ENCODE results near the gene MRPL28. TPM values are rescaled to one million over a fixed set of nuclear protein-coding genes. Genes with fewer than 3 reads are reported as not detected.
"Not testable (repeated sequence)": the region's sequence is repeated elsewhere in the genome, so short reads cannot be mapped to it uniquely, and the experiment has no call there.

The MRPL28 gene
- total and polyA plus RNA-seq, 2 donors from 2014 or later = 59.1 to 201 TPM

GRCh38 chr16:349211-349610 is 21.1 kb downstream of the MRPL28 start:
- intact Hi-C loops (cut with DNase I) = no loop called here
- H3K36me3 ChIP-seq (ENCODE audit: control insufficient read depth in 2 of 3, insufficient read depth in 3 of 3, low read length in 3 of 3) = peaks cover 0 to 9% (median 6%) of the 10 kb centered on the region in 3 donors
- no peaks in the 10 kb centered on the region for H3K27me3 ChIP-seq (ENCODE audit: control insufficient read depth, insufficient read depth, low read length)
- DNase-seq (peak in 3 of 5 donors; percentile 39 to 67 (median 65)), FAIRE-seq (no peak)
- no peak for TF ChIP-seq CTCF (IDR thresholded peaks at IDR 0.05; ENCODE audit: borderline replicate concordance, extremely low read depth, insufficient read depth)
- H3K9me3 ChIP-seq (ENCODE audit: control insufficient read depth in 2 of 3, insufficient read depth in 1 of 3, low read length in 3 of 3) = no peaks in the 10 kb centered on the region
- H3K4me1 ChIP-seq (ENCODE audit: control insufficient read depth in 2 of 3, insufficient read depth in 2 of 3, low read depth in 1 of 3, low read length in 3 of 3) = peaks cover 0 to 8% (median 0%) of the 10 kb centered on the region in 3 donors
- no peak overlapping the region for H3K4me3 ChIP-seq (ENCODE audit: low read length in 3 of 3)
- no peak overlapping the region for H3K9ac ChIP-seq (ENCODE audit: low read length in 3 of 3)
- H3K27ac ChIP-seq (ENCODE audit: low read depth in 2 of 2, low read length in 2 of 2) = no peak overlapping the region

- H3K4me3 ChIP-seq (ENCODE audit: low read length in 3 of 3); DNase-seq; H3K9me3 ChIP-seq (ENCODE audit: control insufficient read depth in 2 of 3, insufficient read depth in 1 of 3, low read length in 3 of 3); H3K9ac ChIP-seq (ENCODE audit: low read length in 3 of 3); H3K27me3 ChIP-seq (ENCODE audit: control insufficient read depth, insufficient read depth, low read length); H3K27ac ChIP-seq (ENCODE audit: low read depth in 2 of 2, low read length in 2 of 2); H3K4me1 ChIP-seq (ENCODE audit: control insufficient read depth in 2 of 3, insufficient read depth in 2 of 3, low read depth in 1 of 3, low read length in 3 of 3); intact Hi-C loops (cut with DNase I); H3K36me3 ChIP-seq (ENCODE audit: control insufficient read depth in 2 of 3, insufficient read depth in 3 of 3, low read length in 3 of 3); FAIRE-seq: not testable (repeated sequence)
Measured at GRCh38 chr16:348495-348894, 21.8 kb downstream of the MRPL28 start.

DNA sequence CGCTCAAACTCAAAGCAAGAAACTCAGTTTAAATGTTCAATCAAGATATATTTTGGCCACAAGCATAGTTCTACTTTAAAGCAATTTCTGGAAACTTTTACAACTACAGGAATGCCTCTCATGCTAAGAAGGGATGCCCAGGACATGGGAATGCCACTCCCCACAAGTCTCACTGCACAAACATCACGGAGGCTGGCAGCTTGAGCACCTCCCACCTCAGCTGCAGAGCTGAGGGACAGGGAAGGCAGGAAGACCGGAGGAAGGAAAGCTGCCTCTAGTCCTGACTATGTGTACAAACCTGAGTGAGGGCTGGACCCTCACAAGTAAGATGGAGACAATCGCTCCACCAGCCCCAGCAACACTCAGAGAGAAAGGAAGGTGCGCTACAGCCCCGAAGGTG is 23.1 kb downstream of the MRPL28 start:
- no peak for DNase-seq
- H3K36me3 ChIP-seq (ENCODE audit: control insufficient read depth in 2 of 3, insufficient read depth in 3 of 3, low read length in 3 of 3) = peaks cover 0 to 9% (median 6%) of the 10 kb centered on the region in 3 donors

DNA sequence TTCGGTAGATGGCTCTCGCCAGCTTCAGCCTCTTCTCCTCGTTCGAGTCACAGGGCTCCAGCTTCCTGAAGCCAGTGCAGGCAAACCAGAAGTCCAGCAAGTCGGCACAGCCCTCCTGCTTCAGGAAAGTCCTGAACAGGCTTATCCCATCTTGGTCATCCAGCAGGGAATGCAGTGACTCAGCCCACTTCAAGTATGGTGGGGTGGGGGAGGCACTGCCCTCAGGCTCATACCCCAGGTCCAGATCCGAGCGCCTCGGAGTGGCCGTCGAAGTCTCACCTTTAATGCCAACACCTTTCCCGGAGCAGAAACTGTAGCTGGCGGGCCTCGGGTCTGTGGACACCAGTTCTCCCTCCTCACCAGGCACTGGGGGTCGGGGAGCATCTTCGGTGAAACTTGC is 23.8 kb downstream of the MRPL28 start:
- FAIRE-seq = no peak
- DNase-seq = no peak
- no peak for TF ChIP-seq CTCF (IDR thresholded peaks at IDR 0.05; ENCODE audit: borderline replicate concordance, extremely low read depth, insufficient read depth)
- Histone ChIP-seq H3K9me3 (ENCODE audit: control insufficient read depth in 2 of 3, insufficient read depth in 1 of 3, low read length in 3 of 3) (no peaks in the 10 kb centered on the region), H3K27ac (ENCODE audit: low read depth in 2 of 2, low read length in 2 of 2) (no peak overlapping the region), H3K36me3 (ENCODE audit: control insufficient read depth in 2 of 3, insufficient read depth in 3 of 3, low read length in 3 of 3) (peaks cover 0 to 9% (median 6%) of the 10 kb centered on the region in 3 donors), H3K27me3 (ENCODE audit: control insufficient read depth, insufficient read depth, low read length) (no peaks in the 10 kb centered on the region), H3K4me3 (ENCODE audit: low read length in 3 of 3) (no peak overlapping the region), H3K9ac (ENCODE audit: low read length in 3 of 3) (no peak overlapping the region), H3K4me1 (ENCODE audit: control insufficient read depth in 2 of 3, insufficient read depth in 2 of 3, low read depth in 1 of 3, low read length in 3 of 3) (peaks cover 0 to 4% (median 0%) of the 10 kb centered on the region in 3 donors)
- intact Hi-C loops (cut with DNase I) = no loop called here

More for the DNA sequence above, 23.1 kb downstream of the MRPL28 start:
- Histone ChIP-seq H3K27ac (ENCODE audit: low read depth in 2 of 2, low read length in 2 of 2) (no peak overlapping the region), H3K4me3 (ENCODE audit: low read length in 3 of 3) (no peak overlapping the region), H3K9me3 (ENCODE audit: control insufficient read depth in 2 of 3, insufficient read depth in 1 of 3, low read length in 3 of 3) (no peaks in the 10 kb centered on the region), H3K4me1 (ENCODE audit: control insufficient read depth in 2 of 3, insufficient read depth in 2 of 3, low read depth in 1 of 3, low read length in 3 of 3) (peaks cover 0 to 4% (median 0%) of the 10 kb centered on the region in 3 donors), H3K9ac (ENCODE audit: low read length in 3 of 3) (no peak overlapping the region), H3K27me3 (ENCODE audit: control insufficient read depth, insufficient read depth, low read length) (no peaks in the 10 kb centered on the region)
- no peak for FAIRE-seq
- no peak for TF ChIP-seq CTCF (IDR thresholded peaks at IDR 0.05; ENCODE audit: borderline replicate concordance, extremely low read depth, insufficient read depth)
- intact Hi-C loops (cut with DNase I) = no loop called here
